ENCODE results near the gene FAM98C.
A peak's percentile ranks its signal among the peaks of the same experiment; 100 is the strongest.

Gene FAM98C

DNA sequence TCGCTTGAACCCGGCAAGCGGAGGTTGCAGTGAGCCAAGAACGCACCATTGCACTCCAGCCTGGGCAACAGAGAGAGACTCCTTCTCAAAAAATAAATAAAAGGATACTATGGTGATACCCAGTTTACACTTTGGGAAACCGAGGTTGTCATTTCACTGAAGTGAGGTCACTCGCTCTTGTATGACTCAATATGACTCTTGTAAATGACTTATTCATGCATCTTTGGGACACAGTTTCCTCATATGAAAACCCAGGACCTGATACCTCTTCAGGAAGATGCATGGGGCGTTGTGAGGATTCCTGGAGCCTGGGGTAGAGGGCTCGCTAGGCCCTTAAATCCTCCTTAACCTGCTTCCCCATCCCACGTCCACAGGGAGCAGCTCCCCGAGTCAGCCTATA, 24.0 kb upstream of the FAM98C start:
- no peak for DNase-seq

- no peak for DNase-seq
These were observed 21.8 kb upstream of the FAM98C start for GRCh38 chr19:38381138-38381537.

GRCh38 chr19:38383184-38383583, 19.7 kb upstream of the FAM98C start:
- DNase-seq: no peak

GRCh38 chr19:38383743-38384142, 19.1 kb upstream of the FAM98C start:
- no peak for DNase-seq

- no peak for DNase-seq
These were observed 18.5 kb upstream of the FAM98C start for GRCh38 chr19:38384209-38385027.

GRCh38 chr19:38385057-38385803, 17.7 kb upstream of the FAM98C start:
- no peak for DNase-seq

- DNase-seq: no peak
These were observed 17.1 kb upstream of the FAM98C start for GRCh38 chr19:38385804-38386257.

GRCh38 chr19:38386300-38386970, 16.5 kb upstream of the FAM98C start:
- DNase-seq: no peak

- DNase-seq: no peak
These were observed 15.8 kb upstream of the FAM98C start for GRCh38 chr19:38386971-38387549.

DNA sequence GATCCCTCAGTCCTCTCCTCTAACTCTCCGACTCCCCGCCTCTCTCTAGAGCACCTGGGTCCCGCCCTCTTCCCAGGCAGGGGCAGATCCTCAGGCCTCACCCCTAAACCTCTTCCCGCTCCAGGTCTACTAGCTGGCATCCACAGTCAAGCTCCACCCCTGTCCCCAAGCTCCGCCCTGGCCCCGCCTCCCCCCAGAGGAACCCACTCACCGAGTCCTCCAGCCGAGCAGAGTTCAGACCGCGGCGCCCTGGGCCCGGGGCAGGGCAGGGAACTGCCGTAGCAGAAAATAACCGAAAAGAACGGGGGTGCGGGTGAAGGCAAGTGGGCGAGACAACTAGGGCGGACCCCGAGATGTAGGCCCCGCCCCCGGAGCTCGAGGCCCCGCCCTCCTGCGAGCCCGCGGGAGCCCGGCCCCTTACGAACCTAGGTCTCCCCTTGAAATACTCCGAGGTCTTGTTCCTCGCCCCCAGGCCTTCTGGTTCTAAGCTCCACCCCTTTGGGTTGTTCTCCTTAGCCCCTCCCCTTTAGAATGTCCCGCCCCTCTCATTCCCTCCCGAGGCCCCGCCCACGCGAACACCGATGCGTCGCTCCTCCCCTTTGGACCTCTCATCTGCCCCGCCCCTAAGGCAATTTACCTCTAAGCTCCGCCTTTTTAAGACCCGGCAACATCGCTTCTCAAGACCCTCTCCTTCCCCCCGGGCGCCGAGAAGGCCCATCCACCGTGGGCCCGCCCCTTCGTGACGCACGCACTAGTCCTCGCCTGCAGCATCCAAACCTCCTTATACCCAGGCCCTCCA, 15.1 kb upstream of the FAM98C start, which contains the start of gene GGN:
Gene GGN, minus strand, starts transcription at position 485 of the 799 bp plus-strand sequence. CDS start 773 bp downstream, outside the sequence.
- peak; percentile 88 for DNase-seq

DNA sequence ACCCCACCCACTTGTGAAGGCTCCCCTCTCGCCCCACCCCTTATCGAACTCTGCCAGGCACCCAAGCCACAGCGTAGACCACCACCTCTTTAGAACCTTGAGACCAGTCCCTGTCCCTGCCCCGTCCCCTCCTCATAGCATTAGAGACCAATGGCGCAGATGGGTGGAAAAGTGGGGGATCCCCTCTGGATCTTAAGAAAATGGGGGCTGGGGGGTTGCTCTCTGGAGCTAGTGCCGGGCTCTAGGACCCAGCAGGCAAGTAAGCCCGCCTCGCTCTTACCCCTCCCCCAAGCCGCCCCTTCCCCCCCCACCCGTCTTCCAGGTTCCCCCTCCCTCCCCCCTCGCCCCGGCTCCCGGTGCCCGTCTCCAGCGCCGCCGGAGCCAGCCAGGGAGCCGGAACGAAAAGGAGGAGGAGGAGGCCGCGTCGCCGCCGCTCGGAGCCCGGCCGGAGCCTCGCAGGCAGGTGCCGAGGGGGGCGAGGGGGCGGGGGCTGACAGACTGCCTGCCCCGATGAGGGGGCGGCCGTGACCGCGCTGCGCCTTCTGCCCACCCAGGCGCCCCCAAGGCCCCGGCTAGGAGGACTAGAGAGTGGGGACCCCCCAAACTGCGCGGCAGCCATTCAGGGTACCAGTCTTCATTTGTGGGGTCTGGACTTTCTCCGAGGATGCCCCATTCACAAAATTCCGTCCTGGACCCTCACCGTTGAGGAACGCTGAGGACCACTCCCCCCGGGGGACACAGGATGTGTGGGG, 14.4 kb upstream of the FAM98C start, which contains the start of gene SPRED3:
Gene SPRED3, plus strand, starts transcription at position 349 of the 752 bp plus-strand sequence. CDS start 1,606 bp downstream, outside the sequence.
- no peak for DNase-seq

GRCh38 chr19:38389101-38389925, 13.6 kb upstream of the FAM98C start:
- DNase-seq: no peak

DNA sequence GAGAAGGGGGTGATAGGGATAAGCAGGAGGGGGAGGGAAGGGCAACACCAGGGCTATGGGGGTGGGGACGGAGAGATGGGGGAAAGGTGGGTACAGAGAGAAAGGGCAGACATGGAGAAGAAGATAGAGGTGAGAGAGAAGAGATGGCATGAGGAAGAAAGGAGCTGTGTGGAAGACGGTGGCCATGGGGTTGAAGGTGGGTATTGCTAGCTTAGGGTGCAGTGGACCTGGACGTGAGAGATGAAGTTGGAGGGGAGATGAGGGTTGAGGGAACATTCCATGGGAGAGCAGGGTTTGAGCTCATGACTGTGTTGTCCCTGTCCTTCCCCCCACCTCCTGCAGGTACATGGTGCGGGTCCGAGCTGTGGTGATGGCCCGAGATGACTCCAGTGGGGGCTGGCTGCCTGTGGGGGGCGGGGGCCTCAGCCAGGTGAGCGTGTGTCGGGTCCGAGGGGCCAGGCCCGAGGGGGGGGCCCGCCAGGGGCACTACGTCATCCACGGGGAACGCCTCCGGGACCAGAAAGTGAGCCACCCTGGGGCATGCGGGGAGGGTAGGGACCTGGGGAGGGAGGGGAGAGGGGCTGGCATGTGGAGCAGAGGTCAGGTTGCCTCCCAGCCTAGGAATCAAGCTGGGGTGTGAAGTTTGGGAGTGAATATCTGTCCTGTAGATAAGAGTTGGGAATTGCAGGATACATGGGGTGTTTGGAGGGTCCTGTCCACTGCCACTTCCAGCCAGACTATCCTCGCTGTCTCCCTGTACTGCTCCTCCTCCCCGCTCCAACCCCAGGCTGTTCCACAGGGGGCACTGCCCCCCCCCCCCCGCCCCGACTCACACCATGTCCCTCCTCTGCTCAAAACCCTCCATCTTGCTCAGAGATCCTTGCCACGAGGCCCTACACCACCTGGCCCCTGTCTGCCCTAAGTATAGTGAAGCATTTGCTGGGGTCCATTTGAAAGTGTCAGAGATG, 12.7 kb upstream of the FAM98C start:
- DNase-seq: no peak

- no peak for DNase-seq
These were observed 10.9 kb upstream of the FAM98C start for GRCh38 chr19:38391911-38392464.

- no peak for DNase-seq
These were observed 10.1 kb upstream of the FAM98C start for GRCh38 chr19:38392707-38393308.

DNA sequence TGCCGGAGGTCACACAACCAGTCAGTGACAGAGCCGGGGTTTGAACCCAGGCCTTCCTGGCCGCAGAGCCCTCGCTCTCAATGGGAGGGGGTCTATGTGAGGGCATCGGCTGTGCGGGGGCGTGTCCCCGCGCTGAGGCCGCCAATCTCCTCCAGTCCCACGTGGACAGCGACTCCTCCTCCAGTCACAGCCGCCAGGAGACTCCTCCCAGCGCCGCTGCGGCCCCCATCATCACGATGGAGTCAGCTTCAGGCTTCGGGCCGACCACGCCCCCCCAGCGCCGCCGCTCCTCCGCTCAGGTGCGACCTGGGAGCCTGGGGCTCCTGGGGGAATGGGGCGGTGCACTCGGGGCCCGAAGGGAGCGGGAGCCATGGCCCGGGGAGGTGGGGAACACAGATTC, 8.4 kb upstream of the FAM98C start:
- peak; percentile 80 for DNase-seq

- DNase-seq: peak; percentile 37
These were observed 7.3 kb upstream of the FAM98C start for GRCh38 chr19:38395381-38396114.

GRCh38 chr19:38399081-38399480, 3.8 kb upstream of the FAM98C start:
- no peak for DNase-seq
